ENCODE results near the gene C6orf141.

- TF ChIP-seq CTCF (IDR thresholded peaks at IDR 0.05) = no peak
- no peak for TF ChIP-seq EP300 (IDR thresholded peaks at IDR 0.05)
Observed at GRCh38 chr6:49535795-49536194, 14.7 kb upstream of the C6orf141 start.
